CD4-positive, alpha-beta T cell treated with Interleukin-15 for 1 hour (primary cell): ENCODE measurements around the gene ALG10B.
A peak's percentile ranks its signal among the peaks of the same experiment; 100 is the strongest.
"Not testable (repeated sequence)": the region's sequence is repeated elsewhere in the genome, so short reads cannot be mapped to it uniquely, and the experiment has no call there.

Experiments
- DNase-seq: peaks from one replicate; pipeline ENCODE4 v3.0.0-alpha.2; 2020

Gene ALG10B

GRCh38 chr12:38316391-38317129, at the start of gene ALG10B:
Gene ALG10B, plus strand, starts transcription at chr12:38316774. Its CDS starts 120 bp downstream, at chr12:38316894.
- DNase-seq = peak; percentile 92

DNA sequence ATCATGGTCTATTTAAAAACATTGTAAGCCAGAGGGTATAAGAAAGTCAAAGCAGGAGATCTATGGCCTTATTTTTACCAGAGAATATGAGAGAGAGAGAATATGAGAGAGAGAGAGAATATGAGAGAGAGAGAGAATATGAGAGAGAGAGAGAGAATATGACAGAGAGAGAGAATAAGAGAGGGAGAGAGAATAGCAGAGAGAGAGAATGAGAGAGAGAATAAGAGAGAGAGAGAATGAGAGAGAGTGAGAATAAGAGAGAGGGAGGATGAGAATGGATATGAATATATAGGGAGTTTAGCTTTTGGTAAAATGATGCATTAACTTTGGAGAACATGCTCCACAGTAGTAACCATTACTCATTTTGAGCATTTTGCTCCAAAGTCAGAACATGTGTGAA, 48.0 kb upstream of the ALG10B start:
- DNase-seq = no peak

DNA sequence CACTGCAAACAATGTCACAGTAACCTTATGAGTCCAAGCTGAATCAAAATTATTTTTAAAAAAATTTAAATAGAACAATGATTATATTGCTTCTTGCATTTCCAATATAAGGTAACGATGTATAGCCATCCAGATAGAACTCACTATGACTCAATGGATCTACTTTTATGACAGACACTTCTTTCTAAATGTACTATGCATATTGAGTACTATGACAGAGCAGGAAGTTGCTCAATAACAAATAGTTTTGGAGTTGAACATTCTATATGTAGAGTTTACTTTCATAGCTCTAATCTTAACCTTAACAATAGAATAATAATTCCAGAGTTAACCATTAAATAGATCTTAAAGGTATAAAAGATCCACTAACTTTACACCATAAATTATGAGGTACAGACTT, 46.7 kb upstream of the ALG10B start:
- DNase-seq = no peak

DNA sequence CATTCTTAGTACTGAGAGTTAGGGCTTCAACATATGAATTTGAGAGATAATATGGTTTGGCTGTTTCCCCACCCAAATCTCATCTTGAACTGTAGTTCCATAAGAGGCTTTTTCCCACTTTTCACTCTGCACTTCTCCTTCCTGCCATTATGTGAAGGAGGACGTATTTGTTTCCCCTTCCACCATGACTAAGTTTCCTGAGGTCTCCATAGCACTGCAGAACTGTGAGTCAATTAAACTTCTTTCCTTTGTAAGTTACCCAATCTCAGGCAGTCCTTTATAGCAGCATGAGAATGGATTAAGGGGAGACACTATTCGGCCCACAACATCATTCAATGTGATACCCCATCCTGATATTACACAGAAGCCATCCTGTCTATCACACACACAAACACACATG, 36.8 kb upstream of the ALG10B start:
- no peak for DNase-seq

DNA sequence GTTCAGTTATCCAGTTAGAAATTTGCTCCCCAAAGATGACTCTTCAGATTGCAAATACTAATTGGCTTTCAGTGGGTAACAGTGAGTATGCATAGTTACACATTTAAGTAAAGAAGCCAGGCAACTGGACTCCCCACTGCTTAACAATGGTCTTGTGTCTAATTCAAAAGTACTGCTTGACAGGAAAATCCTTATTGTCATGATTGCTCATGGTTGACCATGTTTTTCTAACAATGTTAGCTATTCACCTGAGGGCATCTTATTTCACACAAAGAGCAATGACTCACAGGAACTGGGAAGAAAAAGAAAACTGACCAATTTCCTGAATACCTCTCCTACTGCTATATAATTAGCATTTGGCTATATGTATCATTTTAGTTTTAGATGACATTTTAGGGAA, 33.7 kb upstream of the ALG10B start:
- no peak for DNase-seq

GRCh38 chr12:38289396-38289795, 27.2 kb upstream of the ALG10B start:
- no peak for DNase-seq

DNA sequence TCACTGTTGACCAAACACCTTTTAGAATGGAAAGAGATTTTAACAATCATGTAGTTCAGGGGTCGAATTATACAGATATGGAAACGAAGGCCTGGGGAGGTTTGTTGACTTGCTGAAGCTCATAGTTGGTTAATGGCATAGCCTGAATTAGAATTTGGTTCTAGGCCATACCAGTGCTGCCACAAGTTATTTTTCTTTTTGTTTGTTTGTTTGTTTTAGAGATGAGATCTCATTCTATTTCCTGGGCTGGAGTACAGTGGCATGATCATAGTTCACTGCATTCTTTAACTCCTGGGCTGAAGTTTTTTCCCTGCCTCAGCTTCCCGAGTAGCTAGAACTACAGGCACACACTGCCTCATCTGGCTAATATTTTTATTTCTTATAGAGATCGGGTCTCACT, 25.4 kb upstream of the ALG10B start:
- no peak for DNase-seq

DNA sequence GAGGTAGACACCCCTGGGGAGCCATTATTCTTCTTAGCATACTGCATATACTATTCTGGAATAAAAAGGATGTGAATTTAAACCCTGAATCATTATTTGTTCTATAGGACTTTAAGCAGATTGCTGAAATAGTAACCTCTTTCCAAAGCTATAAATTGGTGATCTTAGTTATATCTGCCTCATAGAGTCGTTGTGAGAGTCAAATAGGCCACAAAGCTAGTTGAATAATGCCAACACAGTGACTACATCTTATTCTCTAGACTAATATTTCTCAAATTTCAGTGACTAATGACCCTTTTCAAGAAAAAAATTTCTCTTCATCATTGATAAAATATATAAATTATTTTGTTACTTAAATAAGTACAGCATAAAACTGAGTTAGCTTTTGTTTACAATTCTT, 13.6 kb upstream of the ALG10B start:
- not testable (repeated sequence) for DNase-seq

DNA sequence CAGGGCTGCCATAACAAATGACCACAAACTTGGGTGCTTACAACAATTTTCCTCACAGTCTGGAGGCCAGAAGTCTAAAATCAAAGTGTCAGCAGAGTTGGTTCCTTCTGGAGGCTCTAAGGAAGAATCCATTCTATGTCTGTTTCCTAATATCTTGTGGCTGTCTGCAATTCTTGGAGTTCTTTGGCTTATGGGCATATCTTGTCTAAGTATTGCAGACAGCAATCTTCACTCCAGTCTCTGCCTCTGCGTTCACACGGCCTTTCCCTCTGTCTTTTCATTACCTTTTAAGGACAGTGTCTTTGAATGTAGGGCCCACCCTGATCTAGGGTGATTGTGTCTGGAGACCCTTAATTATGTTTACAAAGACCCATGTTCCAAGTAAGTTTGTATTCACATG, 5.4 kb downstream of the ALG10B start:
- DNase-seq = not testable (repeated sequence)

DNA sequence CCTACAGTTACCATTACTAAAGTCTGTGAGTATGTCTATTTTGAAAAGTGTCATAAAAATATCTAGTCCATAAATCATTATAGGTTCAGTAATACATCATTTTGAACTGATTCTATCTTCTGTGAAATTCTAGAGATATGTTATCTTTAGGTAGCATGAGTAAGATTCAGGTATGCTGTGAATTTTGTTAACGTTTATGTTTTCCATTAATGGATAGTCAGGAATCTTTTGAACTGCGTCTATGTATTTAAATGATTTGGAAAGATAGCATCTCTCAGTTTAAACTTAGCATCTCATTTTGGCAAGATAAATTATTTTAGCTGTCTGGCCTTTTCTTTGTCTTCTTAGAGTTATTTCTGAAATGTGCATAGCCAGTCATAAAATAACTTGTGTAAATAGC, 8.3 kb downstream of the ALG10B start:
- DNase-seq = no peak

DNA sequence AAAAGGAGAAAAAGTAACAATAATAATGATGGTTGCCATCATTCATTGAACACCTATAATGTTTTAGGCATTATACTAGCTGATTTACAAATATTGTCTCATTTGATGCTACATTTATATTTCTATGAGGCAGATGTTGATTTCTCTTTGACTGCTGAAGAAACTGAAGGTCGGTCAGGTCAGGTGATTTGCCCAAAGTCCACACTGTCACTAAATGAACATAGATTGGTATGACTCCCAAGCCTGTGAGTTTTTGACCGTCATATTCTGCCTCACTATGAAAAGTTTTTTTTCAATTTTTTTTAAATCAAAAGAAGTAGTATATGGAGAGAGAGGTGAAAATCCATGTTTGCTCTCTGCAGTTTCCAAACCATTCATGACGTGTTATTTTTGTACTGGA, 10.8 kb downstream of the ALG10B start:
- DNase-seq = no peak

GRCh38 chr12:38328306-38328895, 11.8 kb downstream of the ALG10B start:
- DNase-seq = no peak

DNA sequence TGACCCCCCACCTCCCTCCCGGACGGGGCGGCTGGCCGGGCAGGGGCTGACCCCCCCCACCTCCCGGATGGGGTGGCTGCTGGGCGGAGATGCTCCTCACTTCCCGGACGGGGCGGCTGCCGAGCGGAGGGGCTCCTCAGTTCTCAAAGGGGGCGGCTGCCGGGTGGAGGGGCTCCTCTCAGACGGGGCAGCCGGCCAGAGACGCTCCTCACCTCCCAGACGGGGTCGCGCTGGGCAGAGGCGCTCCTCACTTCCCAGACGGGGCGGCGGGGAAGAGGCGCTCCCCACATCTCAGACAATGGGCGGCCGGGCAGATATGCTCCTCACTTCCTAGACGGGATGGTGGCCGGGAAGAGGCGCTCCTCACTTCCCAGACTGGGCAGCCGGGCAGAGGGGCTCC, 13.8 kb downstream of the ALG10B start:
- DNase-seq = not testable (repeated sequence)

DNA sequence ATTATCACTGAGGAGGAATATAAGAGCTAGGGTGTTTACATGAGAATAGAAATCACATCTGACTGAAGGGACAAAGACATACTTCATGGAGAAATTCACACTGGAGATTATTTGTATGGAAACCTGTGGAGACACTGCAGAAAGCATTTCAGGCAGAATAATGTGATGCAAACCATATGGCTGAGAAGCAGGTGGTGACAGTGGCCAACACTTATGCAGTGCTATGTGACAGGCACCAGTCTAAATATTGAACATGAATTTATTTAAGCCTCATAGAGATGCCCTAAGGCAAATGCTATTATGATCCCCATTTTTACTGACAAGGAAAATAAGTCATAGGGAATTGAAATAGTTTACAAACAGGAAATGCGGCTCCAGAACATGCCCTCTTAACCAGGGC, 16.2 kb downstream of the ALG10B start:
- DNase-seq = no peak

DNA sequence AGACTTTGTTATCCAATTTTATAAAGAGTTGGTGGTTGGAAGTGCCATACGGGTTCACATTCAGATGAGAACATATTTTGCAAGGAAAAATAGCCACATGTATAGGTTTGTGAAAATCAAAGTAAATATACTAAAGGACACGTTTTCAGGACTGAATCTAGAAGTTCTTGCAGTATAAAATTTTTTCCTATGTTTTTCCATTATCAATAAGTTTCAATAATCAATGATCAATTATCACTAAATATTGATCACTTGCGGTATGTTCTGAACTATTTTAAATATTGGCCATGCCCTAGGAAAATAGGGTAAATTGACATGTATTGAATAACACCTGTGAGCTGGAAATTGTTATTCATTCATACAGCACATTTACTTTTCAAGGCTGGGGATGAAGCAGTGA, 25.9 kb downstream of the ALG10B start:
- DNase-seq = no peak

DNA sequence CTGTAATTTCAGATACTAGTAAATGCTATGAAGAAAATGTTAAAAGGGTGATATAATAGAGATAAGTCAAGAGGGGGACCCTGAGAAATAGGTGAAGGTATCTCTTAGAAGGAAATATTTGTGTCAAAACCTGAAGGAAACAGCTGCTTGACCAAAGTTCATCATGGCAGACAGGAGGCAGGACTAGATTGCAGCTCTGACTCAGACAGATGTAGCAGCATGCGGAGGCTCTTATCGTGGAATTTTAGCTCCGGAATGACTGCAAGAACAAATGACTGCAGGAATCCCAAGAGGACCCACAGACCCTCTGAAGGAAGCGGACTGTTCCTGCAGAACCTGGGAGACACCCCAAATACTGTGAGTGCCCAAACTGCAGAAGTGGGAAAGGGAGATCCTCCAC, 26.7 kb downstream of the ALG10B start:
- not testable (repeated sequence) for DNase-seq

DNA sequence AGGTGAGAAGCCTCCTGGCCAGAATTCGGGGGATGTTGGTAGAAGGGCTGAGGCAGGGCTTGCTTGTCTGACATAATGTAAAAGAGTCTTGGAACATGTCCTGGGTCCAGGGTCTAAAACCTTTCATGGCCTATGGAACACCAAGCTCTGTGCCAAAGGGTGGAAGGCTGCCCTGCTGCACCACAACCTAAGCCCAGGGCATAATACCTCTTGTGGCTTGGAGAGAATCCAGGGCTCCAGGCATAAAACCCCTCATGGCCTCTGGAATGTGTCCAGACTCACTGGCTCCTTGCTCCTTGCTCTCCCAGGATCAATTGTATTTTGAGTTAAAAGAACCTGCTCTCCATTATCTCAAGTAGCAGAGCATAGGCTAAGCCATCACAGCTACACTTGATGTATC, 27.3 kb downstream of the ALG10B start:
- DNase-seq = not testable (repeated sequence)

GRCh38 chr12:38350342-38351174, 34.0 kb downstream of the ALG10B start:
- DNase-seq = no peak

DNA sequence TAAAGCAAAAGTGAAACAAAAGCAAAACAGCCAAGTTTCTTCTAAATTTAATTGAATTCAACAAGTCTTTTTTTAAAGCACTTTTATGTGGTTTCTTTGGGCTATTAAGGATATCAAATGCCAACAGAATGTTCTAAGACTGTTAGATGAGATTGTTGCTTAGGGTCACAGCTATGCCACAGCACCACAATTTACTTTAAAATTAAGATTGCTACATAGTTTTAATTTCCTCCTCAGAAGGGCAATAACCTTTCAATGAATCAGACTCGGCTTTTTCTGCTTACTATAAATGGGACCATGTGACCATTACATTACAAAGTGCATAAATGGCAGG, 34.6 kb downstream of the ALG10B start:
- DNase-seq = not testable (repeated sequence)

DNA sequence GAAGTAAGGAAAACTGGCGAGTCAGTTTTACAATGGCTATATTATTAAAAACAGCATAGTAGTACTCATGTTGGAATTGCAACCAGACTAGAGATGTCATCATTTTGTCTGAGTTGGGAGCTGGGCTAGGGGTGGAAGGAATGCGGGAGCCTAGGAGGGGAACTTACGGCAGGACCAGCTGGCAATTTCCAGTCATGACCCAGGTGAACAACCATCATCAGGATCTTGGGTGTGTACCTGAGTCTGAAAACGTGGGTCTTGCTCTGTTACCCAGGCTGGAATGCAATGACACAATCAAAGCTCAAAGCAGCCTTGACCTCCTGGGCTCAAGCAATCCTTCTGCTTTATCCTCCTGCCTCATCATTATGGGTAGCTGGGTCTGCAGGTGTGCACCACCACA, 50.9 kb downstream of the ALG10B start:
- DNase-seq = no peak

GRCh38 chr12:38370311-38370710, 53.7 kb downstream of the ALG10B start:
- DNase-seq = no peak

DNA sequence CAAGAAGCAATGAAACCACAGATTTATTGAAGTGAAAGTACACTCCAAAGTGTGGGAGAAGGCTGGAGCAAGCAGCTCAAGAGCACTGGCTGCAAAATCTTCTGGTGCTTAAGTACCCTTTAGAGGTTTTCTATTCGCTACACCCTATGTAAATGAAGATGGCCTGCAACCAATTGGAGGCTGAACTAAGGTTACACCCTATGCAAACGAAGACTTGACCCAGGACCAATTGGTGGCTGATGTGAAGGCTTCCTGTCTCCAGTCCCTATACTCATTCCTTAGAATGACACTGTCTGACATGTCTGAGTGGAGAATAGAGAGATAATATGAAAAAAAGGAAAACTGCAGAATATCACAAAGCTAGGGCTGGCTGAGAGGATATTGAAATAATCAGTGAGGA, 57.2 kb downstream of the ALG10B start:
- no peak for DNase-seq

DNA sequence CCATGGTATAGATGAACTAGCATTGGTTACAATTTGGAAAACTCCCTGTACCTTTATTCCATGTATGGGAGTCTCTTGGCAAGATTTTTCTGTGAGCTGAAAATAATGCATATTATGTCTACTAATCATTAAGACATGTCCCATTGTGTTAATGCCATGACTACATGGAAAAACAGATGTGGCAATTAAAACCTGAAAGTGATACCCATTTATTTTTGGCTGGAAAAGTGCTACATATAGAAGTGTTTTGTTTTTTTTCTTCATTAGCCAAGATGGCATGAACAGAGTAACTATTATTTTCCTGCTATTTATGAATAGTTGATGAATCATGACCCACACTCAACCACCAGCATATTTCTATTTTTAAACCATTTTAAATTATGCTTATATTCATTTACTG, 58.2 kb downstream of the ALG10B start:
- no peak for DNase-seq
